AG09319 (cell line): ENCODE measurements around the gene G2E3.
"Not testable (repeated sequence)": the region's sequence is repeated elsewhere in the genome, so short reads cannot be mapped to it uniquely, and the experiment has no call there.

Experiments
- DNase-seq: peaks from one replicate; pipeline ENCODE4 v3.0.0-alpha.2; 2010; ENCODE audit warnings: low read depth; ENCODE audit errors: extremely low read depth
- CTCF ChIP-seq: IDR thresholded peaks from 2 replicates; pipeline ENCODE4 v1.5.1; 2011; ENCODE audit warnings: low read depth, mild to moderate bottlenecking, inconsistent platforms, low read length, moderate library complexity

Gene G2E3

GRCh38 chr14:30525833-30526232, 33.1 kb upstream of the G2E3 start:
- peak; percentile 34 for DNase-seq
- no peak for TF ChIP-seq CTCF

DNA sequence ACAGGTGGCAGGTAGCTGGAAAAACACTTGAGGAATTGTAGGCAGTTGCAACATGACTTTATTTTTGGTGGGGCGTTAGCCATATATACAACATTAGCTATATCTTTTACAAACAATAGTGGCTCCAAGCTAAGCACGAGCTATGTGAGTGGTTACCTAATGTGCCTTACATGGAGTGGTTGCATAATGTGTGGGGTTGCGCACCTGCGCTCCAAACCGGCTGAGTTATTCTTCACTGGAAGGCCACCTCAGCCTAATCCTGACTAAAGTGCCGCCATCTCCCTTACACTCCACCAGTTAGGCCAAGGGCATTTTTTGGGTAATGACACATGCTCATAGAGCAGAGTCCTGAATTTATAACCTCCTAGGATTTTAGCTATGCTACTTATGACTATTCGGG, 31.8 kb upstream of the G2E3 start:
- no peak for TF ChIP-seq CTCF
- no peak for DNase-seq

DNA sequence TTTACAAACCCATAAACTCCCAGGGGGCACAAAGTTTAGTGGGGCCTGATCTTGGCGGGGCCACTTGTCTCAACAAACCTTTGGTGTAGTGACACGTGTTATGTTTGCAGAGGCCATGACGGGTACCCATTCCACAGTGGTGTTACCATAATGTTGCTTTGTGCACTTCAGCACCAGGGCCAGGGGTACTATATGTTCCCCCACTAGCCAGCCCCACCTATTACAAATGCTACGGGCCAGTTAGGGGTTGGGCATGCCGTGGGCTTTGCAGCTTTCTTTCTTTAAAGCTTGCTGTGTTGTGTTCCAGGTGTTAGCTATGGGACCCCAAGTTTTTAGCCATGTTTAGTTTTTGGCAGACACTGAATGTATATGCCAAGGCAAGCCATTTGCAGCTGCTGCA, 30.8 kb upstream of the G2E3 start:
- no peak for TF ChIP-seq CTCF
- no peak for DNase-seq

GRCh38 chr14:30528778-30529642, 29.9 kb upstream of the G2E3 start:
- no peak for TF ChIP-seq CTCF
- no peak for DNase-seq

GRCh38 chr14:30532264-30532663, 26.7 kb upstream of the G2E3 start:
- DNase-seq, result no peak
- no peak for TF ChIP-seq CTCF

DNA sequence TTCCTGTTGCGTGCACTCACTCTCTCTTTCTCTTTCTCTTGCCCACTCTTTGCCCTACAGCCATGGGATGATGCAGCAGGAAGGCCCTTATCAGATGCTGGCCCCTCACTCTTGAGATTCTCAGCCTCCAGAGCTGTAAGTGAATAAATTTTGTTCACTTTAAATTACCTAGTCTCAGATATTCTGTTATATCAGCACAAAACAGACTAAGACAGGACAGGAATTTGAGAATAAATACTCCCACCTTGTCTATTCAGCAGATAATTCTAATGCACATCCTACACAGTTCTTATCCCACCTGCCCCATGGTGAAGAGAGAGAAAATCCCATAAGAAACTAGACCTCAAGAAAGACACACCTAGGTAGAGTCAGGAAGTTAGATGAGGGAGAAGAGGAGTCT, 25.8 kb upstream of the G2E3 start:
- no peak for DNase-seq
- no peak for TF ChIP-seq CTCF

DNA sequence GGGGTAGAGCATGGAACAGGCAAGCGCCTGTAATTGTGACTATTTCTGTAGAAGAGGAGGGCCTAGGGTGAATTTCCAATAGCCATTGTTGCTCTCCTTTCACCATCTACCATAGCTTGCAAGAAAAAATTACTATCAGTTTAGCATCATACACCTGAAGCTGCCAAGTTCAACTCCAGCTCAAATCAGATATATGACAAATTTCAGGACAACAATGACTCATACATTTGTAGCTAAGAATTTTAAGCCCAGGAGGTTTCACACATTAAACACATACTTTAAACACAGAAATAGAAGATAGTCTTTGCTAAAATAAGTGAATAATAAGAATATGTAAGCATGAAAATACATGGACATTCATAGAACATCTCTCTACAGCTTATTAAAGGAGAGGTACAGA, 17.6 kb upstream of the G2E3 start:
- no peak for TF ChIP-seq CTCF
- no peak for DNase-seq

DNA sequence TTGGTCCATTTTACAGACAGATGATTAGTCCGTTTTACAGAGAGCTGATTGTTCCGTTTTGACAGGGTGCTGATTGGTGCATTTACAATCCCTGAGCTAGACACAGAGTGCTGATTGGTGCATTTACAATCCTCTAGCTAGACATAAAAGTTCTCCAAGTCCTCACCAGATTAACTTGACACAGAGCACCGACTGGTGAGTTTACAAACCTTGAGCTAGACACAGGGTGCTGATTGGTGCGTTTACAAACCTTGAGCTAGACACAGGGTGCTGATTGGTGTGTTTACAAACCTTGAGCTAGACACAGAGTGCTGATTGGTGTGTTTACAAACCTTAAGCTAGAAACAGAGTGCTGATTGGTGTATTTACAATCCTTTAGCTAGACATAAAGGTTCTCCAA, 12.2 kb upstream of the G2E3 start:
- DNase-seq, result not testable (repeated sequence)
